DMS153 (cell line): ENCODE measurements around the gene PROCA1.

Source experiments
- DNase-seq: peaks from one replicate; lab custom pipeline; 2025; lab: John Stamatoyannopoulos, UW

PROCA1 gene

DNA sequence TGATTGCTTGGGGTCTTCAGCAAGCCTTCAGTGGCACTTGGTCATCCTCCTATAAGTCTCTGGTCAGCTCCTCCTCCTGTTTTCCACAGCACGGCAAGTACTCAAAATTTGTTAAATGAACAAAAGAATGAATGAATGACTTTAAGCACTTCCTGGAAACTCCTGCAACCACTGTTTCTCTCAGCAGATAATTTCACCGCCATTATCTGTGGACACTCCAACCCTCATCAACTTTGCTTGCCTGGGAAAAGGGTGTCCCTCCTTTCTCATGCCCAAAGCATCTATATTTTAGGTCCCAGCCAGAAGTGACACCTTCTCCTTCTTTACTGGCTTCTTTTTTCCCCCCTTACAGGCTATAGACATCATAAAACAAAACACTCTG lies 4.4 kb downstream of the PROCA1 start:
- DNase-seq: no peak

DNA sequence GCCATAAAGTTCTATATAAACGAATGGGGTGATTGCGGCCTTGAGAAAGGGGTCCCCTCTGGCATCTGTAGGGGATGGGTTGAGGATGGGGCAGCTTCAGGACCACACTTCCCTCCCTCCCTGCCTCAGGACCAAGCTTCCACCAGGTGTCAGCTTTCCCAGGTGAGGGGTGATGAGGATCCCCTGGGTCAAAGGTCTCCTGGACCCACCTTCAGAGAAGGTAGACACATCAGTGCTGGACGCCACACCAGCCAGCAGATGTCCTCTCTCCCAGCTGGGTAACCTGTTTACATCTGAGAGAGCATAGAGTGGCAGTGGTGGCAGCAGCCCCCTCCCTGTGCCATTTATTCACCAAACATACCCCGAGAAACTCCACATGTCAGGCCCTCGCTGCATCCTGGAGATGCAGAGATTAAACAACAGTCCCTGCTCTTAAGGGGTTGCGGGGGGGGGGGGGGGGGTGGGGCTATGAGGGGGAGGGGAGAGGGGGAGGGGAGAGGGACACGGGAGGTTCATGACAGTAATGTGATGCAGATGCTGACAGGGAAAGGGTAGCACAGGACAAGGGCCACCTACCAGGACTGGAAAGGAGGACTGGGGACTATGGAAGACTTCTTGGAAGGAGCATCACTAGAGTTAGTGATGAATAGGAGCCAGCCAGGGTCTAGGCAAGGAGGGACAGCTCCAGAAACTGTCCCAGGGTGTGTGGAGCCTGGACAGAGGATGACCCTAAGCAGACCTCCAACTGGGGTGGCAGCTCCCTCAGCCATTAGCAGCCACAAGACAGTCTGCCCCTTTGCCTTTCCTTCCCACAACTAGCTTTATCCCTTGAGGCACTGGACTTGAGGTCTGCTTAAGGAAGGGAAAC lies 5.0 kb downstream of the PROCA1 start:
- no peak for DNase-seq

DNA sequence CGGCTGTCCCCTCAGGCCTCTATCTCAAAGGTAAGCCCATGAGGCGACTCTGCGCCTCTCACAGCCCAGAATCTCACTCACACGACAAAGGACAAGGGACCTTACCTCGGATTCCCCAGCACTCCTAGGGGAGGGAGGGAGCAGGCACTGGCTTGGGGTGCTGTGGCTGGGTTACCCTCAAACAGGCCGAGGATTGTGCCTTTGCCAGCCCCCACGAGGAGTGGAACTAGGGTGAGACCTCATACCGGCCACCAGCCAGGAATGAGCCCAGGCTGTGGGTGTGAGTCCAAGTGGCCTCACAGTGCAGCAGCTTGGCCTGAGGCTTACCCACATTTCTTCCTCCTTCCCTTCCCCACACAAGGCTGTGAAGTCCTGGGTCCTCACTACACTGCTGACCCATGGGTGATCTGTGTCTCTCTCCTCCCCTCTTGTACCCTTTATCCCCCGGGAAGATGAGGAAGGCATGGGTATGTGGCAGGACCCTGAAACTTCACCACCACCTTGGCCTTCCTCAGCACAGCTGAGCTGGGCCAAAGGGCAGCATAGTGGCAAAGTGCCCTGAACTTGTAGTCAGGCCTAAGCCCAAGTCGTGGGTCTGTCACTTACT lies 5.9 kb downstream of the PROCA1 start:
- DNase-seq: no peak

DNA sequence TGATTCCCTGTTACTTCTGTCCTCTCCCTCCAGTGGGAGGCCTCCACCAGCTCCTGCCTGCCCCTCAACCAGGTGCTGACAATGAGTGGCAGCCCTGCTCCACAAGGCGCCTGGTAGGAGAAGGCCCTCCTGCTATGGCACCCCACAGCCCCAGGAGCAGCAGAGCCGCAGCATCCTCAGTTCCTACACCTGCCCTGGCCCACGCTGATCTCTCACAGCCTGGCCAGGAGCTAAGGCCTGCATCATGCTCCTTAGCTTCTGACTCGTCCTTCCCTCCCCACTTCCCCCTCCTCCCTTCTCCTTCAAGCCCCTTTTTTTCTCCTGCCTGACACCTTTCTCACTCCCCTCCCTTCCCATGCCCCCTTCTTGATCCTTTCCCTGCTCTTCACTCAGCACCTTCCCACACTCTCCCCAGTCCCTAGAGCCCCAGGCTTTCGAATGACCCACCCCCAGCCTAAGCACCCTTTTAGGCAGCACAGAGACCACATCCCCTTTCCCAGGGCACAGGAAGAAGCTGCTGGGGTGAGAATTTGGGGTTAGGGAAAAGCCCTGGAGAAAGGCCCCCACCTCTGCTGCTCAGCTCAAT lies 6.5 kb downstream of the PROCA1 start:
- no peak for DNase-seq

DNA sequence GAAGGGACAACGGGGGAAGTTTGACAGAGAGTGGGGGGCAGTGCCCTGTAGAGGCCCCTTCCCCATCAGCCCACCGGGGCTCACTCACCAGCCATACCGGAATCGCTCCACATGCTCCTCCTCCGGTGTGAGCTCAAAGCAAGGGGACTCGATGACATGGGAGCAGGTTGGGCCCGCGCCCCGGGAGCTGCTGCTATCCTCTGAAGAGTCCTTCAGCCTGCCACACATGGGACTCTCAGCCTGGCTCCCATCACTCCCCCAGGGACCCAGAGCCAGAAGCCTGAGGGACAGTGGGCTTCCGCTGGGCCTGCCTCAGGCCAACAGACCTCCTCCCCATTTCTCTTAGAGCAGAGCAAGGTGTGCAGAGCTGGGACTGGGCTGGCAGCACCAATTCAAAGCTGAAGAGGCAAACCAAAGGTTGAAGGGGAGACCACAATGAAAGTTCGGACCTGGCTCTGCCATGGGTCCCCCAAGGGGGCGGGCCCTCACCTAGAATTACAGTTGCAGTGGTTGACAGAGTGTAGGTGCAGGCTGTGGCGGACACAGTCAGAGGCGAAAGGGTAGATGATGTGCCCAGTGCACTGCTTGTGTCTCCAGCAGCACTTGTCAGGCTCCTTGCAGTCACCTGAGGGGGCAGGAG lies 7.3 kb downstream of the PROCA1 start:
- DNase-seq: no peak

DNA sequence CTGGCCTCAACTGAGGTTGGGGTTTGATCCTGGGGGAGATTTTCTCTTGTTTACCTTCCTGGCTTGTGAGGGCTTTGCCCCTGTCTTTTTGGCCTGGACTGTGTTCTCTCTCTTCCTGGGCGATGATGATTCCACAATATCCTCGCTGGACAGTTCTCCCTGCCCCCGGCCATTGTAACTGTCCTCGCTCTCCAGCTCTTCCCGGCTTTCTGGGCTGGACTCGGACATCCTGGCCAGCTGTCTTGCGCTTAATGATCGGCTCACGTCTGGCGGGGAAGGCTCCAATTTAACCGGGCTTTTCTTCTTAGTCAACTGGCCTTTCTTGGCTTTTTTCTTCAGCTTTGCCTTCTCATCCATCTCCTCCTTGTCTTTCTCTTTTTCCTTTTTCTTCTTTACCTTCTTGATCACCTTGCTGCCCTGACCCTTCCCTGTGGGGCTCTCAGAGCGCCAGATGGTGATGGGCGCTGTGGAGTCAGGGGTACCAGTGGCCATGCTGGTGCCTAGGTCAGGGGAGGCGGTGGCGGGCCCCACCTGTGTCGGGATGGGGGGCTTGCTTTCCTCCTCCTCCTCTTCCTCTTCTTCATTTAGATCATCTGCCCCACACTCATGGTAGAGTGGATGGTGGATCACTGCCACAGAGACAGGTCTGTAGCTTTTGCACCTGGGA lies 8.0 kb downstream of the PROCA1 start:
- DNase-seq: no peak

DNA sequence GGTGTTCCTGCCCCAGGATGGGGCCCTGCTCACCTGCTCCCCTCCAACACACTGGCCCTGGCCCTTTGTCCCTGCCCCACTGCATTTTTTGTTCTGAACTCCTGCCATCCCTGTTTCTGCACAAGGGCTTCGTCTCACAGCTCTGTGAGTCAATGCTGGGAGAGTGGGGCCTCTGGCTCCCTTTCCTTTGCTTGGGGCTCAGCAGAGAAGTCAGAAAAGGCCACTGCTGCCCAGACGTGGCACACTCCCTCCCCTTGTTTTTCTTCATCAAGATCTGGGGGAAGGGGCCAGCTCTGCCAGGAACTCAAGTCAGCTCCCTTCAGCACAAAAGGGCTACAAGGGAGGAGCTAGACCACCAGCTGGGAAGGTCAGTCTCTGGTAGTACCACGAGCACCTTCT lies 8.9 kb downstream of the PROCA1 start:
- no peak for DNase-seq

DNA sequence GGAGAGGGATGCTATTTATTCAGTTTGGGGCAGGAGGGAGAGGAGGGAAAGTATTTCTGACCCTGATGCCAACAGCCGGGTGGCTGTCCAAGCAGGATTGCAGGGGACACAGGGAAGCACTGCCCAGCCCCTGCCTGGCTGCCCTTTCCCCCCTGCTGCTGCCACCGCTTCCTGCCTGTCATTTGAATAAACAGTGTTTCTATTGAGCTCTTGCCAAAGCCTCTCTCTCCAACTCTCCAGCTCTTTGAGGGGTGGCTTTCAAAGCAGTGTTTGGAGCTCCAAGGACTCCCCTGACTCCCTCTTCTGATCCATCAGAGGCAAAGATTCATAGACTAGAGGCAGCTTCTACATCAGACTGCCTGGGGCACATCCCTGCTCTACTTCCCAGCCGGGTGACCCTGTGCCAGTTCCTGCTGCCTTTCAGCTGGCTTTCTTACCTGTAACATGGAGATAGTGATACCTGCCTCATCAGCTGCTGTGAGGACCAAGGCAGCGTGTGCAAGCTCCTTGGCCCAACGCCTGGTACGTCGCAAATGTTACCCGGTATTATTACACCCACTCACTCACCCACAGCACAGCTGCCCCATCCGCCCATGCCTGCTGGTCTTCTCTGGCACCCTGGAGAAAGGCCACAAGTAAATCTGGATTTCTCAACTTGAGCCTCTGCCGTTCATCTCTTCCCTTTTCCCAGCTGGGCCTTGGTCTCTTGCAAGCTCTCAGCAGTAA lies 9.5 kb downstream of the PROCA1 start:
- DNase-seq: peak; percentile 78

DNA sequence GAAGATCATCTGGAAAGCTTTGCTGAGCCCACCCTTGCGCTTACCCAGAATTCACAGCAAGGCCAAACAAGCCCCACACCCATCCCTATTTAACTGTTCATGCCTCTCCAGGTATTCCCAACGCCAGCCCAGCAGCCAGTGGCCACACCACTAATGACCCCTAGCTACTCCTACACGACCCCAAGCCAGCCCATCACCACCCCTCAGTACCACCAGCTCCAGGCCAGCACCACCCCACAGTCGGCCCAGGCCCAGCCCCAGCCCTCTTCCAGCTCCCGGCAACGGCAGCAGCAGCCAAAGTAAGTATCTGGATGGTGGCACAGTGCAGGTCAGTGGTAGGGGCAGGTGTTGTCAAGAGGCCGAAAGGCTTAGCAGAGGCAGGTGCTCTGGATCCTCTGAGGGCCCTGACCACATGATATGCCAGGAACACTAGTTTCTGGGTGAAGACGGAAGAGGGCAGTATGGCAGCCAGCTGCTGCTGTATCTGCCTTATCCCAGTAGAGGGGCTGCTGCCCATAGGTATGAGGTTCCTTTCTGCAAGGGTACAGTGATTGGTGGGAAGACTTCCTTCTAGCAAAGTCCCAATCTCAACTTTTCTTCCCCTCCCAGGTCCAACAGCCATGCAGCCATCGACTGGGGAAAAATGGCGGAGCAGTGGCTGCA lies 10.7 kb downstream of the PROCA1 start:
- DNase-seq: no peak

DNA sequence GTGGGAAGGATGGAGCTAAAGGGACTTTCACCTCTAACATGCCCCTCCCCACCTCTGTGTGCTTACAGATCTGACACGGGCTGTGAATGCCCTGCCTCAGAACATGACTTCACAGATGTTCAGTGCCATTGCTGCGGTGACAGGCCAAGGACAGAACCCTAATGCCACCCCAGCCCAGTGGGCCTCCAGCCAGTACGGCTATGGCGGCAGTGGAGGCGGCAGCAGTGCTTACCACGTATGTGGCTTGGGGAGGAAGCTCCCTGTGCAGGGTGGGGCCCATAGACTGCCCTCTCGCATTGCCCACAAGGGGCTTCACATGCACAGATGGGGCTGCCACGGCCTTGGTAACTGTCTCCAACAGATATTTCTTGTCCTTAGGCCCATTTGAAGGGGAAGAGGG lies 11.4 kb downstream of the PROCA1 start:
- no peak for DNase-seq

DNA sequence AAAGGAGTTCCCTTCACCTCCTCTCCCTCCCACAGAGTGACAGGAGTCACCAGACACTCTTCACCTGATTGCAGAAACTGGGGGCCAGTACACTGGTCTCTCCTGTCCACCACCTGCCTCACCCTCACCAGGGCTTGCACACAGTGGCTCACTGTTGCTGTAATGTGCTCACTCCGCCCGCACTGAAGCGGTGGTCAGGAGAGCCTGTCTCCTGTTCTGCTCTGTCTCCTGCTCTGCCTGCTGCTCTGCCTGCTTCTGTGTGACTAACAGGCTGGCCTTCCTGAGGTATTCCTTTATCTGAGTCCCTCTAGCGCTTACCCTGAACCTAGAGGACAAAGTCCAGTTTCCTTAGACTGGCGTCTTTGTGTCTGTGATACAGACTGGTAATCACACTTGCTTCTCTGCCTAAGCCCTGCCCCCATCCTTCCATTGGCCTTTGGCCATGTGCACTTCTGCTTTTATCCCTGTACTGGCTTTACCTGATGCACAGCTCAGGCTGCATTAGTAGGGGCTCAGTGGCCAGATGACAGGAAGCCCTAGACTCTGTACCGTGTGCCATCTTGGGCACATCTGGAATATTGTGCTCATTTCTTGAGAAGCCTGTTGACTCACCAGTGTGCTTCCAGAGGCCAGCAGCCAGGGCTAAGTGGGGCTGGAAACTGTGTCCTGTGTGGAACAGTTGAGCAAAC lies 13.3 kb downstream of the PROCA1 start:
- DNase-seq: no peak

DNA sequence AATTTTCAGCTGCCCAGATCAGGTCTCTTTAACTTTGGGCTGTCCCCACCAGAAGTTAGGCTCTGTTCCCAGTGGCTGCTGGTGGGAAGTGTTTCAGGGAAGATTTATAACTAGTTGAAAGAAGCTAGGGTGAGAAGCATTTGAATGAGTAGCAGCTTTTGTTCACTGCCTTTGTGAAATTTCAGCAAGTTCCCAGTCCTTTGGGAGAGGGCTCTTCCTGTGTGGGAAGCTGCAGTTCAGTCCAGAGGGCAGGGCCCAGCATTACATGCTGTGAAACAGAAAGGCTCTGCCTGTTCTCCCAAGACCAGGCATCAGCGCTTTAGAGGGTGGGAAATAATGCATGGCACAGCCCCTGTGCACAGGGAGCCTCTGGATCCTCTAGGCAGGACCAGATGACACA lies 17.8 kb downstream of the PROCA1 start:
- DNase-seq: no peak

DNA sequence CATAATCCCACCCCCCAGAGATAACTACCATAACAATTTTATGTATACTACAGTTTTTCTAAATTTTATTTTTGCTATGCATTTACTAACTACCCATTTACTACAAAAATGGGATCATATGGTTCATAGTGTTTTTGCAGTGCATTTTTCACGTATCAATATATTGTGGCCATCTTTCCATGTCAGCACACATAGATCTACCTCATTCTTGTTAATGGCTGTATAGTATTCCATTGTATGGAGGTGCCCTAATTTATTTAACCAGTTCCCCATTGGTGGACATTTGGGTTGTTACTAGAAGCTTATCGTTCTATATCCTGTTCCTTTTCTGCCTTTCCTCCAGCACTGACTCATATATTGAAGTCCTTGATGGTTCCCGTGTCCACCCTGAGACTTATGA lies 22.7 kb downstream of the PROCA1 start:
- no peak for DNase-seq

DNA sequence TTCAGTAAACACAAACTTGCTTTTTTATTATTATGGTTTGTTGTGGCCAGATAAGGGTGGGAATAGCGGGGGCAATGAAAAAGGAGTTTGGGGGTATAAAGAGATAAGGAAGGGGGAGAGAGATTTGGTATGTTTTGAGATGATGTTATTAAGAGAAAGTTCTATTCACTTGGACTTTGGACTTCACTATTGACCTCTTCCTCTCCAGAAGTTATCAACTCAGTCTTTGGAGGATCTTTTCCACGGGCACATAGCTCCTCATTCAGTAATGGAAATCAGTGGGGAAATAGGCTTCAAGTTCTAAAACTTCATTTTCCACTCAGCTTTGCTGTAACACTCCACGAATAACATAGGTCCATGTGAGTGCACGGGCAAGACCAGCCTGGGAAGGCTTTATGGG lies 23.2 kb downstream of the PROCA1 start:
- no peak for DNase-seq

DNA sequence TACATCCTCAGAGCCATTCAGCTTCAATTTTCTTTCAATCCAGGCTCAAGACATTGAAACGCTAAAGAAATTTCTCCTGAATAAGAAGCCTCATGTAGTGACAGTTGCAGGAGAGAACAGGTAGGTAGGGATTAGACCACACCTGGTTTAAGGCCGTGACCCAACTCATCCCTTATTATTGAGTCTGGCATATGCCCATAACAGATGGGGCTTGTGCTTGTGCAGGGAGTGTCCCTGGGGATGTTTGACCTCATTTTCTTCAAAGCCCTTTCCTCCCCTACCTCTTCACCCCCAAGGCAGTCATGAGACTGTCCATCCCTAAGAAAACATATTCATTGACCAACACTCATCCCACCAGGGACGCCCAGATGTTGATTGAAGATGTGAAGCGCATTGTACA lies 25.4 kb downstream of the PROCA1 start:
- no peak for DNase-seq

DNA sequence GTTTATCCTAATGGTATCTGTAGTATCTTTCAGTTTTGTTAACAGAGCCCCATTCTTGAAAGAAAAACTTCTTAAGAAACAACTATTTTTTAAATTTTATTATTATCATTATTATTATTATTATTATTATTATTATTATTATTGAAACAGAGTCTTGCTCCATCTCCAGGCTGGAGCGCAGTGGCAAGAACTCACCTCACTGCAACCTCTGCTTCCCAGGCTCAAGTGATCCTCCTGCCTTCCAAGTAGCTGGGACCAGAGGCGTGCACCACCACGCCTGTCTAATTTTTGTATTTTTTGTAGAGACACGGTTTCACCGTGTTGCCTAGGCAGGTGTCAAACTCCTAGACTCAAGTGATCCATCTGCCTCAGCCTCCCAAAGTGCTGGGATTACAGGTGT lies 26.3 kb downstream of the PROCA1 start:
- no peak for DNase-seq

DNA sequence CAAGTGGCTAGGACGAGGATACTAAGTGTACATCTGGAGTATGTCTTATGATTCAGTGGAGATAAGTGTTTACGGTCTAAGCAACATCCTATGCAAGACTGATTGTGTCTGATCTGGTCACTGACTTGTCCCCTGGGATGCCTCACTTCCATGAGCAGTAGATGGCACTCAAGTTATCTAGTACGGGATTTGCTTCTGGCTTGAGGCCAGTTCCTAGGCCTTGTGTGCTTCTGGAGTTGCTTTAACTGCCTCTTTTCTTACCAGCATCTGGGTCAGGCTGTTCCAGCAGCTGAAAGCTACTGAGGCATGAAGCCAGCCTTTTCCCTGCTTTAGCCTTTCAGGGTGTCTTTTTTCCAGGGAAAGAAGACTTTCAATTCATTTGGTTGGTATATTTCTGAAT lies 26.7 kb downstream of the PROCA1 start:
- peak; percentile 13 for DNase-seq

DNA sequence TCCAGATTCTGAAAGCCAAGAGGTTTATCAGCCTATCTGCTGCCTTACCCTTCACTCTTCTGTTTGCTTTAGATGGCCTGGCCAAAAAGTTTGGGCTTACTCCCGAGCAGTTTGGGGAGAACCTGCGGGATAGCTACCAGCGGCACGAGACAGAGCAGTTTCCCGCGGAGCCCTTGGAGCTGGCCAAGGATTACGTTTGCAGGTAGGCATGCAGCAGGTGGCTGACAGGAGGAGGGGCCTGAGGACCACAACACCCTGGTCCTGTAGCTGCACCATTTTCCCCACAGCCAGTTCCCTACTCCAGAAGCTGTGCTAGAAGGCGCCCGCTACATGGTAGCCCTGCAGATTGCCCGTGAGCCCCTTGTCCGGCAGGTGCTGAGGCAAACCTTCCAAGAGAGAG lies 29.0 kb downstream of the PROCA1 start:
- DNase-seq: no peak

DNA sequence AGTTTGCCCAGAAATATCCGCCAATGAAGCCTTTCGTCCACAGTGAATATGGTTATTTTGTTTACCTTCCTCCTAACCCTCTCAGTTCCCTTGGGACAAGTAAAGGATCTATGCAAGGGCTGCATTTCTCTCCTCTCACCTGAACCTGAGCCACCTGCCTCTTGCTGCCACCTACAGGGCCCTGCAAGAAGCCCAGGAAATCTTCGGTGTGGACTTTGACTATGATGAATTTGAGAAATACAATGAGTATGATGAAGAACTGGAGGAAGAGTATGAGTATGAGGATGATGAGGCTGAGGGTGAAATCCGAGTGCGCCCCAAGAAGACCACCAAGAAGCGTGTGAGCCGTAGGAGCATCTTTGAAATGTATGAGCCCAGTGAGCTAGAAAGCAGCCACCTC lies 35.7 kb downstream of the PROCA1 start:
- DNase-seq: peak; percentile 78

DNA sequence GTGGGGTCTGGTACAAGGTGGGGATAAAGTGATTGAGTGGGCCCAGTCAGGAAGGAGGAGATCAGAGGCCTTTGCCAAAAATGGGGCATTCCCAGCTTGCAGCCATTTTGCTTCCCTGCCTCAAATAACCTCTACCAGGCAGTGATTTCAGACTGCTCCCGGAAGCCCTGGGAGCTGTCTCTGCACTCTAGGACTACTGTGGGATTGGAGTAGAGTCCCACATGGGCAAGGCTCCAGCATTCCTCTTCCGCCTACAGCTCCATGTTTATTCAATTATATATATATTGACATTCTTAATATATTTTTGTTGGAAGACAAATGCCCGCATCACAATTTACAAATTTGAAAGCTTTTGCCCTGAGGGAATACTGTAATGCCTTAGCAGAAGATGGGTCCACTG lies 36.2 kb downstream of the PROCA1 start:
- DNase-seq: no peak

DNA sequence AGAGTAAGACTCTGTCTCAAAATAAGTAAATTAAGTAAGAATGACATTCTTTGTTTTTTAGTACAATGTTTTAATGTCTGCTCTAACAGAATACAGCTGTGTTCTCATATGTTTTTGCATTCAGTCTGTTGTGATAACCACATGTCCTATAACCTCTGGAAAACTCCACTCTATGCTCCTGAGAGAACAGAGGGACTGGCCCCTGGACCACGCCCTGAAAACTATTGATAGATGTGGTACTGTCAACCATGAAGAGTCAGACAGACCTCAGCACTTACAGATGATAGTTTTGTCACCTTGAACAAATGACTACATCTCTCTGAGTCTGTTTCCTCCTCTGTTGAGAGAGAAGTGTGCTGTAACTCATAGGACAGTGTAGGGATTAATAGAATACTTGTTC lies 41.8 kb downstream of the PROCA1 start:
- DNase-seq: no peak
